ENCODE data around the gene TNFAIP8. TPM values are rescaled to one million over a fixed set of nuclear protein-coding genes. Genes with fewer than 3 reads are reported as not detected.
A peak's percentile ranks its signal among the peaks of the same experiment; 100 is the strongest.

TNFAIP8 gene
- total and polyA plus RNA-seq, 9 of the 15 experiments (the other 6 are each of a cell fraction or from before 2014, with no cell fraction given), result 29.9 to 52.2 (median 44.8) TPM

GRCh38 chr5:119411361-119412278 is 55.8 kb downstream of the TNFAIP8 start (continued):
- TF ChIP-seq CBX8 (IDR thresholded peaks at IDR 0.05; ENCODE audit: borderline replicate concordance, extremely low read depth, low read depth, low read length, poor library complexity, severe bottlenecking), result no peak
- TF ChIP-seq ZNF639 (CRISPR knock-in tag; conservative IDR thresholded peaks at IDR 0.05 in 1 of 2, IDR thresholded peaks at IDR 0.05 in 1 of 2), result no peak
- peak; percentile 61 for TF ChIP-seq TOE1 (IDR thresholded peaks at IDR 0.05; ENCODE audit: borderline replicate concordance)
- no peak for TF ChIP-seq TOE1 (CRISPR knock-in tag; IDR thresholded peaks at IDR 0.05; ENCODE audit: borderline replicate concordance, low read depth)
- no peak for TF ChIP-seq NR2C1 (IDR thresholded peaks at IDR 0.05)
- no peak for TF ChIP-seq NR2C1 (tag; IDR thresholded peaks at IDR 0.05)
- TF ChIP-seq SMAD4 (CRISPR knock-in tag; conservative IDR thresholded peaks at IDR 0.05), result 0 out of 2 replicates have a peak, but pooled peaks have one; percentile 18
- no peak for TF ChIP-seq ZC3H4 (CRISPR knock-in tag; IDR thresholded peaks at IDR 0.05; ENCODE audit: borderline replicate concordance)
- no peak for TF ChIP-seq ID3 (CRISPR knock-in tag; IDR thresholded peaks at IDR 0.05)
- no peak for TF ChIP-seq ID3 (tag; IDR thresholded peaks at IDR 0.05)
- TF ChIP-seq POLR3A (IDR thresholded peaks at IDR 0.05; ENCODE audit: borderline replicate concordance, extremely low read depth, insufficient read depth, insufficient read length), result no peak
- TF ChIP-seq JUN (IDR thresholded peaks at IDR 0.05; ENCODE audit: borderline replicate concordance, low read depth, low read length), result no peak
- TF ChIP-seq JUN (CRISPR knock-in tag; IDR thresholded peaks at IDR 0.05; ENCODE audit: borderline replicate concordance), result no peak
- TF ChIP-seq KHSRP (IDR thresholded peaks at IDR 0.05), result no peak
- TF ChIP-seq NCOA2 (IDR thresholded peaks at IDR 0.05; ENCODE audit: partially characterized antibody in 2 of 2), result no peak
- TF ChIP-seq POLR2A (conservative IDR thresholded peaks at IDR 0.05), result no peak
- no peak for TF ChIP-seq SMAD3 (CRISPR knock-in tag; conservative IDR thresholded peaks at IDR 0.05)
- TF ChIP-seq KLF6 (CRISPR knock-in tag; IDR thresholded peaks at IDR 0.05; ENCODE audit: borderline replicate concordance), result no peak
- peak; percentile 30 to 43; a peak in 1 of 4 replicates for TF ChIP-seq FOXK2 (conservative IDR thresholded peaks at IDR 0.05 in 1 of 2, IDR thresholded peaks at IDR 0.05 in 1 of 2; ENCODE audit: low read depth in 2 of 2)
- no peak for TF ChIP-seq ZNF280B (CRISPR knock-in tag; IDR thresholded peaks at IDR 0.05)
- no peak for TF ChIP-seq MLLT1 (IDR thresholded peaks at IDR 0.05)
- TF ChIP-seq PHB (CRISPR knock-in tag; IDR thresholded peaks at IDR 0.05), result no peak
- no peak for TF ChIP-seq POLR3G (IDR thresholded peaks at IDR 0.05; ENCODE audit: extremely low read depth, insufficient read length, insufficient replicate concordance)
